NOMO-1 treated with DMSO at 0.1 percent for 48 hours (cell line): ENCODE measurements around the gene ECSIT.

Source experiments
- DNase-seq: peaks from one replicate; lab custom pipeline; 2025; ENCODE audit not compliant: unreplicated experiment; lab: John Stamatoyannopoulos, UW

ECSIT gene

DNA sequence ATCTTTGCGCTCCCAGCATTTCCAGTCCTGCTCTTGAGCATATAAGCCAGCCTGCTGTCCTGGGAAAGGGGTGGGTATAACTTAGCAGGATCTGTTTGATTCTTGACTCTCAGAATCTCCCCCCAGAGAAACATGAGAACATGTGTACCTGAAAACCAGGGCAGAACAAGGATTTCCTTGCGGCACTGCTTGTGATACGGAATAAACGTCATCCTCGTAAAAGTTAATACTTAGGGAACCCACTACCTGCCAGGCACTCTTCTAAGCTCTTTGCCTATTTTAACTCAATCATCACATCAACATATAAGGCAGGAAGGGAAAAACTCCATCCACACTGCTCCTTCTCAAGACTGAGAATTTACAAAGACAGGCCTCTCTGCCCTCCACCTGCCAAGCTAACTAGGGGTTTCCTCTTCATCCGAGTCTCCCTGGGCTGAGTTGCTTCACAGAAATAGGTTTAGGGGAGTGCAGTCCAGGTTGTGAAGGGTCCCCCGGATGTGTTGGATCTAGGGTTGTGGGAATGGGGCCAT lies 24.4 kb downstream of the ECSIT start:
- DNase-seq = no peak

DNA sequence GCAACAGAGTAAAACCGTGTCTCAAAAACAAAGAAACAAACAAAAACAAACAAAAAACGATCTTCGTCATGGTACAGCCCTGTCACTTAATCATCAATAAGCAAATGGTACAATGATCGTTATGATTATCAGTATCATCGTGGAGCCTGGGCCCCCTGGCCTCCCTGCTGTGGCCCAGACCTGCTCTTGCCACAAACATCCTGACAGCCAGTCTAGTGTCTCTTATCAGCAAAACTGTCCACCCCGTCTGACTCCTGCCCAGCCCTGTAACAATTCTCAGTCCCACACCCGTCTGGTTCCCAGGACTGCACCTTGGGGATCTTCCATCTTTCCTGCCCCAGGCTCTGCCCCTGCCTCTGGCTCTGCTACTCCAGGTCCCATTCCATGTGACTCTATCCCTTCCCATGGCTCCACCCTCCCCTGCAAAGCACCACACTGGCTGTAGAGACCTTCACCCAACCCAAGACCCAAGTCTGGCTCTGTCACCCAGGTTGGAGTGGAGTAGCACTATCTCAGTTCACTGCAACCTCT lies 29.0 kb downstream of the ECSIT start:
- DNase-seq = no peak

DNA sequence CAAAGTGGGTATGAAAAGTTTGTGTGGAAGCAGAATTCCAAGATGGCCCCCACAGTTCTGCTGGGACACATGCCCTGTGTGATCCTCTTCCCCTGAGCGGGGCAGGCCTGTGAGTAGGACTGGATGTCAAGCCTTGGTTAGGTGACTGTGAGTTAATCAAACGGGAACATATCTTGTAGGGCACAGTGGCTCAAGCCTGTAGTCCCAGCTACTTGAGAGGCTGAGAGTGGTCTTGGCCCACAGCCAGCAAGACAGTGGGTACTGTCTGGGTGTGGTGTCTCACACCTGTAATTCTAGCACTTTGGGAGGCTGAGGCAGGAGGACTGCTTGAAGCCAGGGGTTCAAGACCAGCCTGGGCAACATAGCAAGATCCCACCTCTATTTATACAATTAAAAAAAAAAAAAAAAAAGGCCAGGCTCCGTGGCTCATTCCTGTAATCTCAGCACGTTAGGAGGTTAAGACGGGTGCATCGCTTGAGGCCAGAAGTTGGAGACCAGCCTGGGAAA lies 29.7 kb downstream of the ECSIT start:
- DNase-seq = no peak

DNA sequence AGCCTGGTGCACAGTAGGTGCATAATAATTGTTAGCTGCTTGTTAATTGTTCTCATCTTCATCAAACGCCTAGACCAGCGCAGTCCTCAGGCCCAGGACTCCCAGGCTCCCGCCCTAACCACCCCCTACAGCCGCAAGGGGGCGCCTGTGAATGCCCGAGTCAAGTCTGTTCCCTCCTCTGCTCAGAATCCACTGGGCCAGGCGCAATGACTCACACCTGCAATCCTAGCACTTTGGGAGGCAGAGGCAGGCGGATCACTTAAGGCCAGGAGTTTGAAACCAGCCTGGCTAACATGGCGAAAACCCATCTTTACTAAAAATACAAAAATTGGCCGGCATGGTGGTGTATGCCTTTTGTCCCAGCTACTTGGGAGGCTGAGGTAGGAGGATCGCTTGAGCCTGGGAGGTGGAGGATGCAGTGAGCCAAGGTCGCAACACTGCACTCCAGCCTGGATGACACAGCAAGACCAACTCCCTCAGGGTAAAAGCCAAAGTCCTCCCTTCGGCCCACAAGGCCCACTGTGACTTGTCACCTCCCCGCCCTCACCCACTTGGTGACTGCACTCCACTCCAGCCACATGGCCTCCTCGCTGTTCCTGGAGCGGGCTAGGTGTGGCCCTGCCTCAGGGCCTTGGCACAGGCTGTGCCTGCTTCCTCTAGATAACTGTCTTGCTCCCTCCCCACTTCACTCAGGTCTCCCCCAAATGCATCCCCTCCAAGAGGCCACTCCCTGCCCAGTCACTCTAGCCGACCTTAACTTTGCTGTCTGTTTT lies 32.4 kb downstream of the ECSIT start:
- DNase-seq = peak; percentile 57

DNA sequence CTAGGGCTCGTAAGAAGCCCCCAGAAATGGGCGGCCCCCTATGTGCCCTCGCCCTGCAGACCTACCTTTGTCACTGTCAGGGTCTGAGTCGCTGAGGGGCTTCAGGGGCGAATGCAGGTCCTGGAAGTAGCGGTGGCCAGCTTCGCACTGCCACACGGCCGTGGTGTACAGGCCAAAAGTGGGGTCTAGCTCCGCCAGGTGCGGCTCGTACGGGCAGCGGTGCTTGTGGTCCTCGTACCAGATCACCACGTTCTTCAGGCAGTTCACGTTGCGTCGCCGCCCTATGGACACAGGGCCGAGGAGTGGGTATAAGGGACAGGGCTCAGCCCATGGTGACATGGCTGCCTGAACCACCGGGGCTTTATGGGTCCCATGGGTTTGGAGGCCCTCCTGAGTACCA lies 33.0 kb downstream of the ECSIT start:
- no peak for DNase-seq

DNA sequence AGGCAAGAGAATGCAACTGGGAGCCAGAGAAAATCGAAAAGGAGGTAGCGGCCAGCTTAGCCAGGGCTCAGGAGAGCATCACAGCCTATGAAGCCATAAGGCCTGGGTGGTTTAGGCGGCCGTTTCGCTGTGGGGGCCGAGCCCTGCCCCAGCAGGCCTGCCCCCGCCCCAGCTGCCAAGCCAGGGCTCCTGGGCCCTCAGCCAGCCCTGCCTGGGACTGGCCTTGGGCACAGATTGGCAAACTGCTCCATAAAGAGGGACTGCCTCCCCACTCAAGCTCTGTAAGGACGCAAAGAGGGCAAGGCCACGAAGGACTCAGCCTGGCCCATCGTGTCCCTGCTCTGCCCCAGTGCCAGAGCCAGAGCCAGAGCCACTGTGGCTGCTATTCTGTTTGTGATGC lies 33.5 kb downstream of the ECSIT start:
- no peak for DNase-seq

DNA sequence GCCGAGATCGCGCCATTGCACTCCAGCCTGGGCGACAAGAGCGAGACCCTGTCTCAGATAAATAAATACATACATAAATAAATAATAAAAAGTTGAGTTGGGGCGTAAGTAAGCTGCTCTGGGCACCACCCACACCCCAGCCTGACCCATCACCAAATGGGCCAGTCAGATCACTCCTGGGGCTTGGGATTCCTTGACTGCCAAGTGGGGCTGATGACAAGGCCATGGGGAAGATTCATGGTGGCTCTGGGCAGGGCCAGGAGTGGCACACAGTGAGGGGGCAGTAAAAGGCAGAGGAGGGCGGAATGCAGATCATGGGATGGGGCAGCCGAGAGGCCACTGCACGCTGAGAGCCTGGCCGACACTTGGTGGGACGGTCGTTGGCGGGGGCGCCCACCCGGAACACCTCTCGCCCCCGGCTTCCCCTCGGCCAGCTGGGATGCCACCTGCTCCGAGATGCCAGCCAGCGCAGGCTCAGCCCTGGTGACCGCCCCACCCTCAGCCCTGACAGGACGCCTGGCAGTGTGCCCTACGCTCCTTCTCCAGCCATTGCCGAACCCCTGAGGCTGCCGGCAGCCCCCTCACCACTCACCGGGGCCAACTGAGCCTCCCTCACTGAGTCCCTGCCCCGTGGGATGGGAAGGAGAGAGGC lies 34.2 kb downstream of the ECSIT start:
- no peak for DNase-seq

DNA sequence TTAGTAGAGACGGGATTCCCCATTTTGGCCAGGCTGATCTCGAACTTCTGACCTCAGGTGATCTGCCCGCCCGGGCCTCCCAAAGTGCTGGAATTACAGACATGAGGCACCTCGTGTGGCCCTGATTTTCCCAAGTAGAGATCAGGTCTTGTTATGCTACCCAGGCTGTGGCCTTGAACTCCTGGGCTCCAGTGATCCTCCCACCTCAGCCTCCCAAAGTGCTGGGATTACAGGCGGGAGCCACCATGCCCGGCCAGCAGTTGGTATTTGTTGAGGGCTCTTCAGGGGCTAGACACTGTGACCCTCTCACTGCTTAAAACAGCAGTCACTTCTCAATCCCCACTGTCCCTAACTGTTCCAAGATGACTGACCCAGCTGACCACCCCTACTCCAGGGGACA lies 39.6 kb downstream of the ECSIT start:
- DNase-seq = no peak

DNA sequence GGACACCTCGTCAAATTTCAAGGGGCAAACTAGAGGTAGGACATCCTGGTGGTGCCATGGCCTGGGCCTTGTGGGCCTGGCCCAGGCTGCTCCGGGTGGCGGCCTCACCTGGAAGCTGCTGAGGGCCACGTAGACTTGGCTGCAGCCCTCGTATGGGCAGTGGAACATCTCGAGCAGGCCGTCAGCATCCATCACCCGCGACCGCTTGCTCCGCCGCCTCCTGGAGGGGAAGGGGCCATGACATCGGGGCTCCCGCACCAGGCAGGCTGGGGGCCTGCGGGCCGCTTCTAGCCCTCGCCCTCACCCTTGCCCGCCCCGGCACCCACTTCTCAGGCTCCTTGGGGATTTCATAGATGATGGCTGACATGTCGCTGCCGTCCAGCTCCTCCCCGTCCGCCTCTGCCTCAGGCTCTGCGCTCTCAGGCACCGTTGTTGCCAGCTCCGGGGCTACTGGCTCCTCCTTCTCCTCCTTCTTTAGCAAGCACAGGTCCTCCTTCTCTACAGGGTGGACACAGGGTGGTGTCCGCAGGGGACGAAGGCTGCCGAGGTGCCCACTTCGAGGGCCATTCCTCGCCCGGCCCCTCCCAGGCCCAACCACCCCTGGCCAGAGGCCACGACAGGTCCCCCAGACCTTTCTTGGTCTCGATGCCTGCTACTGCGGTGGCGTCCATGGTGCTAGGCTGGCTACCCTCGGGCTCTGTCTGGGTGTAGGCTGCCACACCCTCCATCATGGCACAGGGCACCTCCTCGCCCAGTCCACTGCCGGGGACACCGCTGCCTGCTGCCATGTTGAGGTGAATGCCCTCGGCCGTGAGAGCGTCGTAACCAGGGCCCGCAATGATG lies 42.1 kb downstream of the ECSIT start:
- no peak for DNase-seq

DNA sequence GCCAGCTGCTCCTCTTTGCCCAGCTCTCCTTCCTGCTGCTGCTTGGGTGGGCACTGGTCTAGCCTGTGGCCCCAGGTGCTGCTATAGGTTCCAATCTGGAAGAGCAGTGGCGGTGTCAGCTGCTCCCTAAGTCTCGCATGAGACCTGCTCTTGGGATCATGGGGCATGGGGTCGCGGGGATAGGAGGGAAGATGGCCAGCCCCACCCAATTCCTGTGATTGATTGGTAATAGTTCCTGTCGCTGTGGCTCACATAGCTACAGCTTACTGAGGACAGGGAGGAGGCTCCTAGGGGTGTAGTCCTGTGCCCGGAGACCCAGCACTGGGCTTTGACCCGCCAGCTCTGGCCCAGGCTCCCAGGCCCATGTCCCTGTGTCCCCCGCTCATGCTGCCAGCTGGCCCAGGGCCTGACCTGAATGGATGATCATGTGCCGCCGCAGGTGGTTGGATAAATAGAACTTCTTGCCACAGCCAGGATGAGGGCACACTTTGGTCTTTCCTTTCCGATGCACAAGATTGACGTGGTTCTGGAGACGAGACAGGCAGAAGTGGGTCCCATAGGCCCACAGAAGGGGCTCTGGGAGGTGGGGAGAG lies 43.6 kb downstream of the ECSIT start:
- DNase-seq = no peak

DNA sequence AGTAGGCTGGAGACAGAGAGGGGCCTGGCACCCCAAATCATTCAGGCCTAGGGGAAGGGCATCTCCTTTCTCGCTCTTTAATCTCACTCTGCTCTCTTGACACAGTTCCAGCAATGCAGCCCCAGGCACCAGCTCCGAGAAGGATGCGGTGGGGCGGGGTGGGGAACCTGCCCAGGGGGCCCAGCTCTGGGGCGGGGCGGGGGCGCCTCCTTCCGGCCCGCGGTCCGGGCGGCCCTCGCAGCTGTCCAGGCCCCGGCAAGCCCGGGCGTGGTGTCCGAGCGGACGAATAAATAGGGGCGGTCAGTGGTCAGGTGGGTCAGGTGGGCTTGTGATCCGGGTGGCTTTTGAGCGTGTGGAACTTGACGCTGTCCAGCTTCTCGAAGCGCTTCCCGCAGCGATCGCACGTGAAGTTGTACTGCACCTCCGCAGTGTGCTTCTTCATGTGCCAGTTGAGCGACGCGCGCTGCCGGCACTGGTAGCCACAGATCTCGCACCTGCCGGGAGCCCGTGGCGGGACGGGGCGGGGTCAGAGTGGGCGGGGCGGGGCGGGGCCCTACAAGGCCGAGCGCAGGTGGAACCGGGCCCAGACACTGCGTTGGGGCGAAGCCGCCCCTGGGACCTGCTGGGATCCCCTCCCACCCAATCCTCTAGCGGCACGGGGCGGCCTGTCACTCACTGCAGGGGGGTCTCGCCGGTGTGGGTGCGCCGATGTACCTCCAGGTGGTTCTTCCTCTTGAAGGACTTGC lies 45.4 kb downstream of the ECSIT start:
- no peak for DNase-seq

DNA sequence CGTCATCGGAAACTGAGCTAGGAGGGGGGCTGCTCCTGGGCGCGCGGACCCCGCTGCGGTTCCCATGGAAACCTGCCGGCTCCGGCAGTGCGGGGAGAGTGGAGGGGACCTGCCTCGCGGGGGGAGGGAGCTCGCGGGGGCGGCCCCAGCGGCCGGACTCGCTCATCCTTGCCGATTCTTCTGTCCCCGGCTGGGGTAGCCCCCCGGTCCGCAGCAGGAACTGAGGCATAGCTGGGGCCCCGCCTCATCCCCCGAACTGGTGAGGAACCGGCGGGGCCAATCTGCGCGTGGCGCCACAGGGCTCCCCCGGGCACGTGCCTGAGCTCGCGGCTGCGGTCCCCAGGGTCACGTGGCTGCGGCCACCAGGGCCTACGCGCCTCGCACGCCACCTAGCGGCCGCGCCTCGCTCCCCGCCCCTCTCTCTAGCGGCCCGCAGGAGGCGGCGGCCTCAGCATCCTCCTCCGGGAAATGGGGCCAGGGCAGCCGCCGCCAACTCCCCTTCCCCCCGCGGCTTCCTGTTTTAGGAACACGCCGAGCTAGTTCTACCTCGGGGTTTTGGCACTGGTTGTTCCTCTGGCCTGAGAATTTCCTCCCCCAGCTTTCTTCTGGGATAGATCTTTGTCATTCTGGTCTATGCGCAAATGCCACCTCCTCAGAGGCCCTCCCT lies 46.4 kb downstream of the ECSIT start:
- peak; percentile 91 for DNase-seq

DNA sequence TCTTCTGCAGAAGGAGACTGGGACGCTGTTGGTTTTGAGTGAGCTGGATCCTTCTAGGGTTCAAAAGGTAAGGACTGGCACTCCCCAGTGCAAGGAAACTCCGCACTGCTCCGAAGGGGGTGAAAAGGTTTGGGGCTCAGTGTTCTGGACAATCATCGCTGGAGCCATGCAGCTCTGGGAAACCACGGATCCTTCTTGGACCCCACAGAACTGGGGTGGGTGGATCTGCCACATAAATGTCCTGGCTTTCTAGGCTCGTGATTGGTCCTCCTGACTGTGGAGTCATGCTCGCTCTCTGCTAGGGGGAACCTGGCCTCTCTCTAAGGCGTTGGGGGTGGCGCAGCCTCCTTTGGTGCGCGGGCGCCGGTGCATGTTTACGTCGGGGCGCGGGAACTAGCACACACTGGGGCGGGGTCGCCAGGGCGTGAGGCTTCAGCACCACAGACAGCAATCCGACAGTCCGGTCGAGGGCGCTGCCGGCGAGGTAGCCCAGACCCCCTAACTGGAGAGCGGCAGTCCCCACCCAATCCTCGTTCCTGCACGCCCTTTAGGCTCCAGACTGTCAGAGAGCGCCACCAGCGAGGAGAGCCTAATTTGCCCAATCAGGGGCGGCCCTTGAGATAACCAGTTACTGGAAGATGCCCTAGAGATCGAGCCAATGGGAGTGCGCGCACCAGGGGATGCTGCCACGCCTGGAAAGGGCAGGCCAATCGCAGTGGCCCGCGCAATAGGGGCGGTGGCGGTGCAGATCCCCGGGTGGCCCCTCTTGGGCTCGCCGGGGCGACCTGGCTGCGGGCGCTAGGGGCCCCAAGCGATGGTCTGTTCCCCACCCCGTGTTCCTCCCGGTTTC lies 47.2 kb downstream of the ECSIT start:
- peak; percentile 93 for DNase-seq

DNA sequence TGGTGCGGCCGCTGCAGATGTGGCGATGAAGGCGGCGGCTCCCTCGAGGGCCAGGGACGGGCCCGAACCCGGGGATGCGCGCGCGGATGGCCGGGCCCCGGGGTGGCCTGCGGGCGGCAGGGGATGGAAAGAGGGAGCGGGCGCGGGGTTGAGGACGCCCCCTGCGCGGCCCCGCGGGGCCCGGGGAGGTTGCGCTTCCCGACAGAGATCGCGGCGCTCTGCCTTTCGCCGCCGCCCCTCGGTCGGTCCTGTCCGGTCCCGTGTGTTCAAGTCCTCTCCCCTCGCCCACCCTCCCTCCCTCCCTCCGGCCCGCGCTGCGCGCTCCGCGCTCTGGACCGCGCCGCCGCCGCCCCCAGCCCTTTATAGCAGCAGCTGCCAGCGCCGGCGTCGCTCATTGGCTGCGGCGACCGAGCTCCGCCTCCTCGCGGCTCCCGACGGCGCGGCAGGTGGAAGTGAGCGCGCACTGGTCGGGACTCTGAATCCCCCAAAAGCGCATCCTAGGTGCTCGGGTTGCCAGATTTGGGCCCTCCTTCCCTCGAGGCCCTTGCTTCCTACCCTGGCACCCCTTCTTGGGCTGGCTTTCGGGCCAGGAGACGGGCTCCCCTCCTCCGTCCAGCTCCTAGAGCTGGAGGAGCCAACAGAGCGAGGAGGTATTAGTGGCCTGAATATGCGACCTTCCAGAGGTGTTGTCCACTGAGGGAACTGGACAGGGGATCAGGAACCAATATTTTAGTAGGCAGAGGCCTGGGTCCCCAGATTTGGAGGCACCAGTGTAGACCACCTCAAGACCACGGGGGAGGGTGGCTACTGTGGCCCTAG lies 48.0 kb downstream of the ECSIT start, which contains the start of gene ELAVL3:
ELAVL3 (minus strand) TSS at position 332 of the 819 bp plus-strand sequence. CDS start 438 bp downstream, outside the sequence.
- DNase-seq = no peak

DNA sequence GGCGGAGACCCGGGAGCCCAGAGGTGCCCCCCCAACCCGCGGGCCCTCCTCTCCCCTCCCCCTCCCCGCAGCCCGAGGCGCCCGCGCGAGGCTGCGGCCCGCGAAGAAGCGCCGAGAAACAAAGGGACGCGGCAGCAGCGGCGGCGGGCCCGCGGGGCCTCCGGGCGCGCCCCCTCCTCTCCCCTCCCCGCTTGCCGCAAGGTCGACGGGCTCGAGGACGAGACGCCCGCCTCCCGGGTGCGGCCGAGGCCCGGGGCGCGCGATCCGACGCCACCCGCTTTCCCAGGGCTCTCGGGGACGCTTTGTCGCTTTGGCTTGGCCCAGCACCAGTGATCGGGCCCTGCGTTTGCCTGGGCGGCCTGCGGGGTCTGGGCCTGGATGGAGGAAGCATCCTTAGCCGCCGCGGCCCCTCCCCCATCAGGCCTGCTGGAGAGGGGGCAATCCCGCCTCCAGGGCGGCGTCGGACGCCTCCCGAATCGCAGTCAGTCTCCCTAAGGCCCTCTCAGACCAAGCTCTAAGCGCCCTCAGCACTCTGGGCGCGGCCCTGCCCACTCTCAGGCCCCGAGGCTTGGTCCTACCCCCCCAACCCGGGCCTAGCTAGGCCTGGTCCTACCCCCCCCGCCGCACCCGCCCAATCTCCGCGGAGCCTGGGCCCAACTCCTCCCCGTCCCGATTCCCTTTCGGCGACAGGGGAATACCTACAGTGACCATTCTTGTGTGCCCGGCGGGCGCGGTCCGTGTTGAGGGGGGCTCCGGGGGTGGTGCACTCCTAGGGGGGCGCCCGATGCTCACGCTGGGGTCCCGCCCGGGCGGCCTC lies 48.8 kb downstream of the ECSIT start:
- DNase-seq = no peak

DNA sequence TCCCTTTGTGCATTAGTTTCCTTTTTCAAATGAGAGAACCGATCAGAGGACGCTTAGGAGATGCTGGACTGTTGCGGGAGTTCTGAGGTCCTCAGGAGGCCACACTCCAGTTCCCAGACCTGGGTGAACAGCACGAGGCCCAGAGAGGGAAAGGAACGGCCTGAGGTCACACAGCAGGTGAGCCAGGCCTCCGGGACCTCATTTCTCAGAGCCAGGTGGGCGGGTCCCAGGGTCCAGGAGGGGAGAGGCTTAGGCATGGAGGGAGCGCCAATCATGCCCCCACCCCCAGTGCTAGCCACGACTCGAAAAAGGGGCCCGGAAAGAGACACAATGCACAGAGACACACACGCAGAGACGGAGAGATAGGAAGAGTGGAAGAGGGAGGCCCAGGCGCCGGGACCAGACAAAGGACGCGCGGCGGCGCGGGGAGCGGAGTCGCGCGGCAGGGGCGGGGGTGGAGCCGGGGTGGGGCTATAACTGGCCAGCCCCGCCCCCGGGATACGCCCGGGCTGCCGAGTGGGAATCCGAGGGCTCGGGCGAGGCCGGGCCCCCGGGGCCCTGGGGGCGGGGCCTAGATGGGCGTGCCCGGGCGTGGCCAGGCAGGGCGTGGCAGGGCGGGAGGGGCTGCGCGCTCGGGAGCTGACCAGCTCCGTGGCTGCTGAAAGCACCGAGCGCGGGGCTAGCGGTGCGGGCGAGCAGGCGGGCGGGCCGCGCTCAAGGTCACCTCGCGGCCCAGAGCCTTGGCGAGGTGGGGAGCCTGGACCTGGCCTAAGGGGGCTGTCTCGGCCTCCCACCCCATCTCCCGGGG lies 49.6 kb downstream of the ECSIT start:
- DNase-seq = peak; percentile 29
